ENCODE results near the gene MACC1. TPM values are rescaled to one million over a fixed set of nuclear protein-coding genes. Genes with fewer than 3 reads are reported as not detected.

The MACC1 gene
- total RNA-seq = under 1 TPM; 0.10 TPM

- no peak for DNase-seq
- intact Hi-C loops (cut with micrococcal nuclease) = no loop called here
- no peak within 1 kb of the TSS for H3K4me3 Mint-ChIP-seq
- H3K9me3 Mint-ChIP-seq = no peaks in the 10 kb centered on the region
- H3K36me3 Mint-ChIP-seq = no peaks in the 10 kb centered on the region
- peaks cover 2% of the 10 kb centered on the region for H3K27me3 Mint-ChIP-seq
- H3K4me1 Mint-ChIP-seq (ENCODE audit: low read depth) = no peaks in the 10 kb centered on the region
- CTCF ChIA-PET = no interaction called here
- no peak within 1 kb of the TSS for H3K27ac Mint-ChIP-seq
- POLR2A ChIA-PET = no interaction called here
Measured at GRCh38 chr7:20217193-20217948, at the start of gene MACC1. Gene MACC1, minus strand, starts transcription at chr7:20217384. Its CDS starts 55,522 bp downstream, at chr7:20161862.

GRCh38 chr7:20264623-20265022 is 47.4 kb upstream of the MACC1 start:
- H3K4me1 Mint-ChIP-seq (ENCODE audit: low read depth) = no peaks in the 10 kb centered on the region
- DNase-seq = no peak
- H3K9me3 Mint-ChIP-seq = no peaks in the 10 kb centered on the region
- ChIA-PET CTCF (no interaction called here), POLR2A (no interaction called here)
- no peak overlapping the region for H3K4me3 Mint-ChIP-seq
- H3K27me3 Mint-ChIP-seq = no peaks in the 10 kb centered on the region
- H3K27ac Mint-ChIP-seq = no peak overlapping the region
- H3K36me3 Mint-ChIP-seq = no peaks in the 10 kb centered on the region
- intact Hi-C loops (cut with micrococcal nuclease) = no loop called here

GRCh38 chr7:20260223-20260622 is 43.0 kb upstream of the MACC1 start:
- no peaks in the 10 kb centered on the region for H3K27me3 Mint-ChIP-seq
- ChIA-PET CTCF (no interaction called here), POLR2A (no interaction called here)
- H3K4me1 Mint-ChIP-seq (ENCODE audit: low read depth) = no peaks in the 10 kb centered on the region
- intact Hi-C loops (cut with micrococcal nuclease) = no loop called here
- H3K9me3 Mint-ChIP-seq = no peaks in the 10 kb centered on the region
- no peak for DNase-seq
- no peaks in the 10 kb centered on the region for H3K36me3 Mint-ChIP-seq
- H3K27ac Mint-ChIP-seq = no peak overlapping the region
- H3K4me3 Mint-ChIP-seq = no peak overlapping the region

- Mint-ChIP-seq H3K9me3 (no peaks in the 10 kb centered on the region), H3K36me3 (no peaks in the 10 kb centered on the region), H3K27me3 (no peaks in the 10 kb centered on the region), H3K4me1 (ENCODE audit: low read depth) (no peaks in the 10 kb centered on the region), H3K27ac (no peak overlapping the region), H3K4me3 (no peak overlapping the region)
- intact Hi-C loops (cut with micrococcal nuclease) = no loop called here
- POLR2A ChIA-PET = no interaction called here
- DNase-seq = no peak
- CTCF ChIA-PET = no interaction called here
Measured at GRCh38 chr7:20257212-20257611, 40.0 kb upstream of the MACC1 start.

- Mint-ChIP-seq H3K4me1 (ENCODE audit: low read depth) (no peaks in the 10 kb centered on the region), H3K27me3 (no peaks in the 10 kb centered on the region), H3K27ac (no peak overlapping the region), H3K9me3 (peaks cover 2% of the 10 kb centered on the region), H3K4me3 (no peak overlapping the region), H3K36me3 (no peaks in the 10 kb centered on the region)
- ChIA-PET CTCF (no interaction called here), POLR2A (no interaction called here)
- DNase-seq = no peak
- intact Hi-C loops (cut with micrococcal nuclease) = no loop called here
Measured at GRCh38 chr7:20249920-20250319, 32.7 kb upstream of the MACC1 start.

- H3K4me1 Mint-ChIP-seq (ENCODE audit: low read depth) = no peaks in the 10 kb centered on the region
- H3K27ac Mint-ChIP-seq = no peak overlapping the region
- DNase-seq = no peak
- CTCF ChIA-PET = no interaction called here
- intact Hi-C loops (cut with micrococcal nuclease) = no loop called here
- peaks cover 2% of the 10 kb centered on the region for H3K9me3 Mint-ChIP-seq
- H3K27me3 Mint-ChIP-seq = no peaks in the 10 kb centered on the region
- POLR2A ChIA-PET = no interaction called here
- no peaks in the 10 kb centered on the region for H3K36me3 Mint-ChIP-seq
- no peak overlapping the region for H3K4me3 Mint-ChIP-seq
Measured at GRCh38 chr7:20249376-20249775, 32.2 kb upstream of the MACC1 start.

GRCh38 chr7:20246236-20246635 is 29.1 kb upstream of the MACC1 start:
- no peak overlapping the region for H3K4me3 Mint-ChIP-seq
- POLR2A ChIA-PET = no interaction called here
- no peaks in the 10 kb centered on the region for H3K36me3 Mint-ChIP-seq
- peaks cover 2% of the 10 kb centered on the region for H3K9me3 Mint-ChIP-seq
- no peaks in the 10 kb centered on the region for H3K4me1 Mint-ChIP-seq (ENCODE audit: low read depth)
- no peak for DNase-seq
- no peak overlapping the region for H3K27ac Mint-ChIP-seq
- H3K27me3 Mint-ChIP-seq = no peaks in the 10 kb centered on the region
- intact Hi-C loops (cut with micrococcal nuclease) = no loop called here
- CTCF ChIA-PET = no interaction called here

- no peaks in the 10 kb centered on the region for H3K36me3 Mint-ChIP-seq
- H3K27me3 Mint-ChIP-seq = no peaks in the 10 kb centered on the region
- no peak for DNase-seq
- no peaks in the 10 kb centered on the region for H3K4me1 Mint-ChIP-seq (ENCODE audit: low read depth)
- H3K9me3 Mint-ChIP-seq = peaks cover 2% of the 10 kb centered on the region
- ChIA-PET CTCF (no interaction called here), POLR2A (no interaction called here)
- H3K4me3 Mint-ChIP-seq = no peak overlapping the region
- intact Hi-C loops (cut with micrococcal nuclease) = no loop called here
- no peak overlapping the region for H3K27ac Mint-ChIP-seq
Measured at GRCh38 chr7:20244334-20245120, 27.3 kb upstream of the MACC1 start.

GRCh38 chr7:20241911-20242261 is 24.7 kb upstream of the MACC1 start:
- H3K9me3 Mint-ChIP-seq = peaks cover 2% of the 10 kb centered on the region
- DNase-seq = no peak
- H3K36me3 Mint-ChIP-seq = no peaks in the 10 kb centered on the region
- H3K27ac Mint-ChIP-seq = no peak overlapping the region
- ChIA-PET CTCF (no interaction called here), POLR2A (no interaction called here)
- H3K4me1 Mint-ChIP-seq (ENCODE audit: low read depth) = peaks cover 5% of the 10 kb centered on the region
- intact Hi-C loops (cut with micrococcal nuclease) = no loop called here
- no peaks in the 10 kb centered on the region for H3K27me3 Mint-ChIP-seq
- H3K4me3 Mint-ChIP-seq = no peak overlapping the region

- intact Hi-C loops (cut with micrococcal nuclease) = no loop called here
- no peaks in the 10 kb centered on the region for H3K36me3 Mint-ChIP-seq
- no peak for DNase-seq
- H3K4me1 Mint-ChIP-seq (ENCODE audit: low read depth) = peaks cover 5% of the 10 kb centered on the region
- H3K4me3 Mint-ChIP-seq = no peak overlapping the region
- CTCF ChIA-PET = no interaction called here
- H3K27ac Mint-ChIP-seq = no peak overlapping the region
- H3K9me3 Mint-ChIP-seq = peaks cover 2% of the 10 kb centered on the region
- POLR2A ChIA-PET = no interaction called here
- no peaks in the 10 kb centered on the region for H3K27me3 Mint-ChIP-seq
Measured at GRCh38 chr7:20241194-20241910, 24.2 kb upstream of the MACC1 start.

GRCh38 chr7:20240080-20240926 is 23.1 kb upstream of the MACC1 start:
- intact Hi-C loops (cut with micrococcal nuclease) = no loop called here
- no peak overlapping the region for H3K4me3 Mint-ChIP-seq
- no peak overlapping the region for H3K27ac Mint-ChIP-seq
- H3K36me3 Mint-ChIP-seq = no peaks in the 10 kb centered on the region
- peaks cover 5% of the 10 kb centered on the region for H3K4me1 Mint-ChIP-seq (ENCODE audit: low read depth)
- no peaks in the 10 kb centered on the region for H3K9me3 Mint-ChIP-seq
- H3K27me3 Mint-ChIP-seq = peaks cover 6% of the 10 kb centered on the region
- peak; percentile 9 for DNase-seq
- POLR2A ChIA-PET = no interaction called here
- CTCF ChIA-PET = no interaction called here

- intact Hi-C loops (cut with micrococcal nuclease) = loop anchor here (5.0 kb wide), 1 partner anchor 43 kb away; no protein-coding TSS in a partner anchor
- Mint-ChIP-seq H3K27me3 (peaks cover 7% of the 10 kb centered on the region), H3K27ac (no peak overlapping the region), H3K4me1 (ENCODE audit: low read depth) (peaks cover 5% of the 10 kb centered on the region), H3K36me3 (no peaks in the 10 kb centered on the region), H3K4me3 (no peak overlapping the region), H3K9me3 (no peaks in the 10 kb centered on the region)
- peak; percentile 24 for DNase-seq
- ChIA-PET CTCF (no interaction called here), POLR2A (interaction anchor here (0.5 kb wide), 1 partner anchor 1701 kb away, joined by 3 read pairs; no protein-coding TSS in a partner anchor)
Measured at GRCh38 chr7:20238754-20239324, 21.7 kb upstream of the MACC1 start.

Measured in activated CD4-positive, alpha-beta memory T cell treated with anti-CD3 and anti-CD28 coated beads for 36 hours (primary cell).